CD4-positive, alpha-beta T cell treated with Interleukin-2 at 100 ng/mL for 4 hours (primary cell): ENCODE results near the gene RNASET2.
"Not testable (repeated sequence)": the region's sequence is repeated elsewhere in the genome, so short reads cannot be mapped to it uniquely, and the experiment has no call there.

ENCODE experiments used
- DNase-seq: peaks from one replicate; pipeline ENCODE4 v3.0.0-alpha.2; 2020; ENCODE audit warnings: low spot score

Gene RNASET2

DNA sequence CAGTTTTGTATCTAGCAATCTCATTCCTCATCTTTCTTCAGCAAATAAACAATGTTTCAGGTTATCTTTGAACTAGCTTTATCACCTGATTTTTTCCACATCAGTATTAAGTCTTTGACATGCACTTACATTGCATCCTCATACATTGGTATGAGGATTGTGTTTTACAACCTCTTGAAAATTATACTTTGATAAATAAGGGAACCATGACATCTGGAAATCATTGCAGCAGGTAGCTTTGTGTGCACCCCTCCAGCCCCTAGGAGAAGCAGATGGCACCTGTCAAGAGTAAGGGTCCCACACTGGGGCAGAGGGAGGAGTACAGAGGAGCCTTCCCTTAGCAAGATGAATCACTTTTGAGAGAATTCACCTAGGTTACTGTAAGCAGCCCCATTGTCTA lies 13.7 kb upstream of the RNASET2 start:
- DNase-seq = no peak

GRCh38 chr6:166969390-166970002 lies 13.1 kb upstream of the RNASET2 start:
- no peak for DNase-seq

- DNase-seq = no peak
Measured at GRCh38 chr6:166966268-166966667, 9.9 kb upstream of the RNASET2 start.

DNA sequence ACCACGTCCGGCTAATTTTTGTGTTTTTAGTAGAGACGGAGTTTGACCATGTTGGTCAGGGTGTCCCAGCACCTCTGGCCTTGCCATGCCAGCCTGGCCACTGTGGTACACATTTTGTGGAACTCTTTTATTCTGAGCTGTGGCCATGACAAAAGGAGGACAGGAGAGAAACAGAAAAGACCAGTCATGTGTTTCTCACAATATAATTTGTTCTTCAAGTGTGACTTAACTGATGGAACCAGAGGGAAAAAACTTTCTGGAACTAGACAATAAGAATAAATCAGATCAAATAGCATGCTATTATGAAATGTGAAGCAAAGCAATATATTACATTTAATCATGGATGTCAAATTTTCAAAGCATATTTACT lies 4.2 kb upstream of the RNASET2 start:
- DNase-seq = no peak

GRCh38 chr6:166959911-166960608 lies 3.7 kb upstream of the RNASET2 start:
- no peak for DNase-seq

DNA sequence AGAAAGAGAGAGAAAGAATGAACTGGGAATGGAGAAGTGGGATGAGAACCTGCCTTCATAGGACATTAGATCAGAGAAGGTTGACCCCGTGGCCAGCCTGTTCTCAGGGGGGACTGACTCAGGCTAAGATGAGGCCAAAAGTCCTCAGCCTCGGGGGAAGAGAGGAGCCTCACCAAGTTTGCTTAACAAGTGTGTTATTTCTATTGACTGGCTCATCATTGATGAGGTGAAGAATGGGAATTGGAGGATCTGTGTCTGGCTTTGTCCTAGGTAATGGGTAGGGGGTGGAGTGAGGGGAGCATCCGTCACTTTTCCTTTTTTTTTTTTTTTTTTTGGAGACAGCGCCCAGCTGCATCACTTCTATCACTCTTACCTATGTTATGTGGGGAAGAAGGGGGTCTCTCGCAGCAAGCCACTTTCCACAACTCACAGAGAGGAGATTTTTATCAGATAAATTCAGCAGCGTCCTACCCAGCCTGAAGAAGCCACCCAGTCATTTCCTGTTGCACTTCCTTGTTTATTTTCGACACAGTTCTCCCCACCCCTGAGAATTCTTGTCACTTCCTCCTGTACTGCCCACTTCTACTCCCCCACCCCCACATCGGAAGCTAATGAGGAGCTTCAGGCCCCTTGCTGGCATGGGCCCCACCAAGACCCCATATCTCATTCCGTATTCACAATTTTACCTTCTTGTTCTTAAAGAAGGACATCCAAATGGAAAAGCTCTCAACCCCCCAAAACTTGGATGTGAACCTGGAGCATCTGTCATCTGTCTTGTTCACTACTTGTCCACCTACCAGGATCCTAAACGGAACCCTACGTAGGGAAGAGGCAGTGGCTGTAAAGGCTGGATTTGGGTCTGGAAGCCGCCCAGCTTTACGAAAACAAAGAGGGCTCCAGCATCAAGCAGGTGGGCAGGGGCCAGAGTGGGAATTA lies 2.8 kb upstream of the RNASET2 start:
- peak; percentile 69 for DNase-seq

DNA sequence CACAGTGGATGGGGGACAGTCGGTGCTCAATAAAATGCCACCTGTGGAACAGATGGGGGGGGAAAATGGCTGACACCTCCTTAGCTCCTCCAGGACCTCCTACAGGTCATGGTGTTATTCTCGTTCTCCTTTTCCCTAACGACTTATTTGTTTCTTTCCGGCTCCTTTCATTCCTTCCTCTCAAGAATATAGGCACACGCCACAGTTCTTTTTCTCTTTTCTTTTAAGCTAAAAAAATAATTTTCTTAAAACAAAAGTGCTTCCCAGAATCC lies 1.4 kb upstream of the RNASET2 start:
- no peak for DNase-seq

DNA sequence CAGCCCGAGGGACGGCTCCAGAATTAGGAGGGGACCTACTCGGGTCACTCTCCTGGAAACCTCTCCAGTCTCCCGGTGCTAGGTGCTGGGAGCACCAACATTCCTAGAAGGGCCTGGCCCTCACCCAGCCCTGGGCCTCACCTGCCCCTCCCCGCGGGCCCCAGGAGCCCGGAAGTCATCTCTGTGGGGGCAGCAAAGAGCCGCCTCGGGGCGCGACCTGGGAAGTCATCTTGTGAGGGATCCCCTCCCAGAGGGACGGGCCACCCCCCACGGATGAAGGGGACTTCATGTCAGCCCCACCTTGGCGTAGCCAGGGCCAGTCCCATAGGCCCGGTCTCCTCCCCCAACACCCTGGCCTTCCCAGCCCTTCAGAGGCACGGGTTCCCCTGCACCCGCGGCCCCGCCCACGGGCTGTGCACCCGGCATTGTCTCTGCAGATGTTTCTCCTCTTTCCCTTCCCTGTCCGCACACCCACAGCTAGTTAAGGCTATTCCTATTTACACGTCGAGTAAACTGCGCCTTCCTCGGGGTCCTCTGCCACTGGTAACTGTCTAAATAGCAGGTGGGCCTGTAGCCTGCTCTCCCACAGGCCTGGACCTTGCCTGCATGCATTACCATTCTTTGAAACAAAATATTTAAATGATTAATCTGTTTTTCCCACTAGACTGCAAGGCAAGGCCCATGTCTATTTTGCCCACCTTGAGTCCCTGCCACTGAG lies 896 bp upstream of the RNASET2 start:
- DNase-seq = peak; percentile 52

DNA sequence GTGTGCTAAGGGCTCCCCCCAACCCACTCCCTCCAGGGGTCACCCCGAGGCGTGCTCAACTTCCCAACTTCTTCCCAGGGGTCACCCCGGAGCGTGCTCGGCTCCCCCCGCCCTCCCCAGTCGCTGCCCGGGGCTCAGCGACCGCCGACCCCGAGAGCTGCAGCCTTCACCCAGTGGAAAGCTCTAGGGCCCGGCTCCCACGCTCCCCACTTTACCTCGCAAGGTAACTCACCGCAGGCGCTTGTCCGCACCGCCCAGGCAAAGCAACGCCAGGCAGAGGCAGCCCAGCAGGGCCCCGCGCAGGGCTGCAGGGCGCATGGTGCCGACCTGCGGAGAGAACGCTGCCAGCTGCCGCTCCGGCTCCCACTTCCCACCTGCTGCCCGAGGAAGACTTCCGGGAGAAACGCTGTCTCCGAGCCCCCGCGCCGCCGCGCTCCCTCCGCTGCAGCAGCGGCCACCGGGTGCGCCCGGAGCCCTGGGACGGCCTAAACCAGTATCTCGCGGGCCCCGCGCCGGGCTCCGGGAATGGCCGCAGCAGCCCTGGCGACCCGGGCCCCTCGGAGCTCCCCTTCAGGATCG lies 396 bp downstream of the RNASET2 start:
- peak; percentile 20 for DNase-seq

DNA sequence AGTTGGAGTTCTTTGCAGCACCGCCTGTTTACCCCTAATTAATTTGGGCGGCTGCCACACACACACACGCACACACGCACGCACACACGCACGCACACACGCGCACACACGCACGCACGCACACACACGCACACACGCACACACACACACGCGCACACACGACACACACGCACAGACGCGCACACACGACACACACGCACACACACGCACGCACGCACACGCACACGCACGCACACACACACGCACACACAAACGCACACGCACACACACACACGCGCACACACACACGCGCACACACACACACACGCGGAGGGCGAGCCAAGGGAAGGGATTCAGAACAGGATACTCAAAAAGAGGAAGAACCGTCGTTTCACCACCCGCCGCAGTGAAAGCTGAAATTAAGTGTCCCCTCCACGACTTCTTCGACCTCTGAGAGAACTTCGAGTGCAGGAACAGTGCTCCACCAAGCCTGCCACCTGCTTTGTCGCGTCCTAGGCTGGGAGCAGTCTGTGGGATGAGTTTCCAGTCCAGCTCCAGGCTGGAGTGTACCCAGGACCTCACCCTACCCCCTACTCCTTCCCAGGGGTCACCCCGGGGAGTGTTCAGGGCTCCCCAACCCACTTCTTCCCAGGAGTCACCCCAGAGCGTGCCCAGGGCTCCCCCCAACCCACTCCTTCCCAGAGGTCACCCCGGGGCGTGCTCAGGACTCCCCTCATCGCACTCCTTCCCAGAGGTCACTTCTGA lies 1.1 kb downstream of the RNASET2 start:
- DNase-seq = peak; percentile 37

GRCh38 chr6:166954118-166954713 lies 2.1 kb downstream of the RNASET2 start:
- no peak for DNase-seq

DNA sequence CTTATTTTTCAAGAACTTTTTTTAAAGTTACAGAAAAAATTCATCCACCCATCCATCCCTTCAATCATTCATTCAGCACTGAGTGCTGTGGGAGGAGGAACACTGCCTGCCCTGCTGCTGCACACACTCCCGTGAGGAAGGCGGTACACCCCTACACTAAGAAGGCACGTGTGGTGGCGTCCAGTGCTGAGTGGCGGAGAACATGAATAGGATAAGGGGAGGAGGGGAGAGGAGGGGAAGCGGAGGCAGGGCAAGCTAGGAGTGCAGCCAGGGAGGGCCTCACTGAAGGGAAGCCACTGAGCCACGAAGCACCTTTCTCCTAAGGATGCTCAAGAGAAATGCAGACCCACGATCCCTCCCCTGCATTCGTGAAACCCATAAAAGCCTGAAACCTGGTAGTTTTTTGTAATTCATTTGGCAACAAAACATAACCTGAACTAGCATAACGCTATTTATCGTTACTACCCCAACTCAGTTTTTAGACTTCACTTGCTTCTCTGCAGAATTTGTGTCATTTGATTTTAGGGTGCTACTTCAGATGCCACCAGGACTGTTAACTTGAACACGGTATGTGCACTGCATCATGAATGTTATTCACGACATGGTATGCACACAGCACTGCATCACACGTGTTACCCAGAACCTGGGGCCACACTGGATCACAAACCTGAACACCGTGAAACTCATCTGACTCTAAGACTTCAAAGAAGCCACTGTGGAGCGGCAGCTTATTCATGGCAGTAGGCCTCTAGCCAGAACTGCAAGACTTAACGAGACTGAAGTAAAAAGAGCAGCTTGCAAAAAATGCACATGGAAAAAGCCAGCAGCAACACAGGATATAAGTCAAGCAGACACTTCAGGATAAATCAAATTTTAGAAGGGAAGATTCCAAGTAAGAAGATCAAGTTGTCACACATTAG lies 3.5 kb downstream of the RNASET2 start:
- peak; percentile 60 for DNase-seq

DNA sequence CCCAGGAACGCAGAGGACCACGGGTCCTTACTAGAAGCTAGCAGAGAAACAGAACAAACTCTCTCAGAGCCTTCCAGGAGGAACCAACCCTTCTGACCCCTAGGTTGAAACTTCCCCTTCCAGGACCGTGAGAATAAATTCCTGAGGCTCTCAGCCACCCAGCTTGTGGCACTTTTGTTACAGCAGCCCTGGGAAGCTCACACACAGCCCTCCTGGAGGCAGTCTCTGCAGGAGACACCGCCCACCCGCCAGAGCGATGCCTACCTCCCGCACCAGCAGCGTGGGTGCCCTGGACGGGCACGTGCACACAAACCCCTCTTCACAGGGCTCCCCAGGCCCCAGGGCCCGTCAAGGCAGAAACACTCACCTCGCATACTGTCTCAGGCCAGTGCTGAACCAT lies 4.2 kb downstream of the RNASET2 start:
- DNase-seq = no peak

DNA sequence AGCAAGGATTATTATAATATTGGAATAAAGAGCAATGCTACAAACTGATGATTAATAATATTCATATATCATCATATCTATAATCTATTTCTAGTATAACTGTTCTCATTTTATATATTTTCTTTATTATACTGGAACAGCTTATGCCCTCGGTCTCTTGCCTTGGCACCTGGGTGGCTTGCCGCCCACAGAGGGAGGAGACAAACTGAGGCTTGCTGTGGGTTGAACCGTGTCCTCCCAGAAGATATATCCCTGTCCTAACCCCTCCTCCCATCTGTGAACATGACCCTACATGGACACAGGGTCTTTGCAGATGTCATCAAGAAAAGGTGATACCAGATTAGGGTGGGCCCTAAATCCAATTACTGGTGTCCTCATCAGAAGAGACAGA lies 4.7 kb downstream of the RNASET2 start:
- no peak for DNase-seq

DNA sequence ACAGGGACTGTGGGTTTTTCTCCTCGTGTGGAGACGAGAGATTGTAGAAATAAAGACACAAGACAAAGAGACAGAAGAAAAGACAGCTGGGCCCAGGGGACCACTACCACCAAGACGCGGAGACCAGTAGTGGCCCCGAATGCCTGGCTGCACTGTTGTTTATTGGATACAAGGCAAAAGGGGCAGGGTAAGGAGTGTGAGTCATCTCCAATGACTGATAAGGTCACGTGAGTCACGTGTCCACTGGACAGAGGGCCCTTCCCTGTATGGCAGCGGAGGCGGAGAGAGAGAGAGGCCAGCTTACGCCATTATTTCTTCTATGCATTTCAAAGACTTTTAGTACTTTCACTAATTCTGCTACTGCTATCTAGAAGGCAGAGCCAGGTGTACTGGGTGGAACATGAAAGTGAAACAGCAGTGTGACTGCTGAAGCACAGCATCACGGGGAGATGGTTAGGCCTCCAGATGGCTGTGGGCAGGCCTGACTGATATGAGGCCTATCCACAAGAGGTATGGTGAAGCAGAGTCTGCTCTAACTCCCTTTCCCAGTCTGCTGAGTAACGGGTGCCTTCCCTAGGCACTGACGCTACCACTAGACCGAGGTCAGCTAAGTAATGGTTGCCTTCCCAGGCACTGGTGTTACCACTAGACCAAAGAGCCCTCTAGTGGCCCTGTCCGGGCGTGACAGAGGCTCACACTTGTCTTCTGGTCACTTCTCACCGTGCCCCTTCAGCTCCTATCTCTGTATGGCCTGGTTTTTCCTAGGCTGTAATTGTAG lies 5.3 kb downstream of the RNASET2 start:
- DNase-seq = peak; percentile 71

DNA sequence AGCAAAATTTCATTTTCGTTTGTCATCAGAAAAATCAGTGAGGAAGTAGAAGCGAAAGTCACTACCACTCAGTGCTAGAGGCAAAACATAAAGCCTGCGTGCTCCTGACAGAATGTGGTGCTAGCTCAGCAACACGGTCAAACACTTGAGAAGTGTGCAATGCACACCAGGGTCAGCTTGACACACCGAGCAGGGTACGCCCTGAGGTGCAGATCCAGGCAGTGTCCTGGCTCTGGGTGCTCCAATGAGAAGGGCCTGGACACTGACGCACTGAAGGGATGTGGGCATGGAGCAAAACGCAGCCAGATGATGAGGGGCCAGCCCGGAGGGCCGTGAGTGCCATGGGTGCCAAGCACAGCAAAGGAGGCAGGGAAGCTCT lies 5.9 kb downstream of the RNASET2 start:
- DNase-seq = peak; percentile 50

DNA sequence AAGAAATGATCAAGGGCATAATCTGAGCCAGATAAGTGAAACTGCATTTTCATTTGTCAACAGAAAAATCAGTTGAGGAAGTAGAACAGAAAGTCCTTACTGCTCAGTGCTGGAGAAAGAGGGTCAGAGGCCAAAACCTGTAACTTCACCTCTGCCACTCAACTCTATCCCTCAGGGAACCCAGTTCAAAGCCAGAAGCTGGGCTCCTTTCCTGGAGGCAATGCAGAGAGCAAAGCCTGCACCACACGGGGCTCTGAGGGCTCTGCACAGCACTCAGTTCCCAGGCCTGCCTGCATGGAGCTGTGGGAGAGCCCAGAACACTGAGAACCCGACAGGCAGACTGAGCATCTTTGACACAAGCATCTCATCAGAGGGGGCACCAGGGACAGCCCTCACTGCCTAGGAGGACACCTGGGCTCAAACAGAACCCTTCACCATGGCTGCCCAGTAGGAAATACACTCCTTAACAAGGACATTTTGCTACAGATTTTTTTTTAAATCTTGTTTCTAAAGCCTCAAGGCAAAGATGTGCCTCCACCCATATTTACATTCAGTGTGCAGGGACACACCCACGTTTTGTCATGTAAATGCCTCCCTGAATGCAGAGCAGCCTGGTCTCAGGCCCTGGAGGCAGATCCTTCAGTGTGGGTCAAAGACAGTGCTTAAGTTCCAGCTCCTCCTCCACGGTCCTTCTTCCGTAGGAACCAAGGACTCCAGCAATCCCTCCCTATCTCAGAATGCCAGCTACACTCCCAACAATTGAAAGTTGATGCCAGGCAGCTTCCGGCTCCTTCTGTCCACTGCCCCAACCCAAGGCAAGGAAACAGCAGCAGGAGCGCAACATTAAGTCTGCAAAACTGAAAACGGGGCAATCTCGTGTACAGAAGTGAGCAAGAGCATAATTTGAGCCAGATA lies 6.6 kb downstream of the RNASET2 start:
- DNase-seq = no peak

- not testable (repeated sequence) for DNase-seq
Measured at GRCh38 chr6:166948724-166949123, 7.6 kb downstream of the RNASET2 start.
